DND-41 (cell line): Measurements from ENCODE around the gene HMG20B.
"Not testable (repeated sequence)": the region's sequence is repeated elsewhere in the genome, so short reads cannot be mapped to it uniquely, and the experiment has no call there.

Experiments used
- ATAC-seq: fragments of 200-7000 bp; cut with Tn5 transposase; 3 replicates; pipeline ENCODE4 v1.9.1; 2021; ENCODE audit warnings: low read depth; ENCODE audit not compliant: insufficient read depth
- DNase-seq: peaks from one replicate; pipeline ENCODE4 v3.0.0-alpha.2; 2020
- H2AFZ ChIP-seq: 2 replicates; pipeline ENCODE4 v1.6.0; 2012; ENCODE audit warnings: low read depth, low read length
- H3K27ac ChIP-seq: 2 replicates; pipeline ENCODE4 v1.5.1; 2012; ENCODE audit warnings: low read length, inconsistent platforms
- H3K27me3 ChIP-seq: fragments of 200-600 bp; sonication (generic); 2 replicates; pipeline ENCODE4 v1.6.0; 2012; ENCODE audit warnings: low read length, mild to moderate bottlenecking, inconsistent platforms; ENCODE audit not compliant: insufficient read depth, poor library complexity
- H3K36me3 ChIP-seq: 2 replicates; pipeline ENCODE4 v1.5.1; 2012; ENCODE audit warnings: low read length, inconsistent platforms; ENCODE audit not compliant: insufficient read depth
- H3K4me1 ChIP-seq: 2 replicates; pipeline ENCODE4 v1.5.1; 2012; ENCODE audit warnings: mild to moderate bottlenecking, low read length; ENCODE audit not compliant: insufficient read depth
- H3K4me2 ChIP-seq: 2 replicates; pipeline ENCODE4 v1.6.0; 2012; ENCODE audit warnings: mild to moderate bottlenecking, moderate library complexity, low read length, inconsistent platforms; ENCODE audit not compliant: insufficient read depth
- H3K4me3 ChIP-seq, 2 experiments: fragments of 200-600 bp in 1 of 2; shearing (Covaris generic) in 1 of 2; 2 replicates each; pipeline ENCODE4 v1.5.1; 2012 to 2016; ENCODE audit warnings: inconsistent platforms in 2 of 2, low read length in 2 of 2, mild to moderate bottlenecking in 2 of 2, low read depth in 1 of 2, moderate library complexity in 1 of 2
- H3K79me2 ChIP-seq: 2 replicates; pipeline ENCODE4 v1.6.0; 2012; ENCODE audit warnings: low read length, inconsistent platforms; ENCODE audit not compliant: insufficient read depth
- H3K9ac ChIP-seq: 2 replicates; pipeline ENCODE4 v1.6.0; 2012; ENCODE audit warnings: low read depth, mild to moderate bottlenecking, inconsistent platforms, low read length, moderate library complexity
- H3K9me3 ChIP-seq: 2 replicates; pipeline ENCODE4 v1.5.1; 2012; ENCODE audit warnings: low read length, moderate library complexity, mild to moderate bottlenecking, inconsistent platforms; ENCODE audit not compliant: insufficient read depth, severe bottlenecking
- H4K20me1 ChIP-seq: 2 replicates; pipeline ENCODE4 v1.6.0; 2012; ENCODE audit warnings: low read length; ENCODE audit not compliant: insufficient read depth
- CTCF ChIP-seq: IDR thresholded peaks from 2 replicates; pipeline ENCODE4 v1.5.1; 2012; ENCODE audit warnings: borderline replicate concordance, low read length, moderate library complexity, mild to moderate bottlenecking; ENCODE audit not compliant: poor library complexity, severe bottlenecking; ENCODE audit errors: extremely low read depth
- EZH2 ChIP-seq: IDR thresholded peaks from 3 replicates; pipeline ENCODE4 v1.6.1; 2012; ENCODE audit warnings: borderline replicate concordance, low read depth, mild to moderate bottlenecking, moderate library complexity, low read length, inconsistent platforms; ENCODE audit not compliant: severe bottlenecking

Gene HMG20B

GRCh38 chr19:3580156-3580934 is 7.6 kb downstream of the HMG20B start:
- no peaks in the 10 kb centered on the region for H3K4me1 ChIP-seq

GRCh38 chr19:3581792-3582191 is 9.0 kb downstream of the HMG20B start:
- H3K27me3 ChIP-seq, H3K36me3 ChIP-seq, H3K4me1 ChIP-seq, ATAC-seq, DNase-seq, H3K79me2 ChIP-seq, H4K20me1 ChIP-seq, H2AFZ ChIP-seq, H3K4me2 ChIP-seq, H3K9me3 ChIP-seq, H3K27ac ChIP-seq, H3K9ac ChIP-seq, H3K4me3 ChIP-seq: not testable (repeated sequence)

More at GRCh38 chr19:3580156-3580934, 7.6 kb downstream of the HMG20B start:
- H3K9me3 ChIP-seq, result no peaks in the 10 kb centered on the region
- H3K27me3 ChIP-seq, result no peaks in the 10 kb centered on the region
- H3K9ac ChIP-seq, result no peak overlapping the region
- no peak overlapping the region for H3K27ac ChIP-seq
- H3K4me2 ChIP-seq, result no peak overlapping the region
- no peaks in the 10 kb centered on the region for H3K79me2 ChIP-seq
- H4K20me1 ChIP-seq, result 0 out of 2 replicates have a peak, but pooled peaks cover 1% of the 10 kb centered on the region
- no peak overlapping the region for H2AFZ ChIP-seq
- H3K4me3 ChIP-seq, result no peak overlapping the region
- DNase-seq (no peak), ATAC-seq (no peak)
- H3K36me3 ChIP-seq, result peaks cover 13% of the 10 kb centered on the region
- TF ChIP-seq EZH2 (no peak), CTCF (no peak)

GRCh38 chr19:3584036-3584802 is 11.5 kb downstream of the HMG20B start:
- H3K4me3 ChIP-seq, H3K27ac ChIP-seq, H3K9ac ChIP-seq, H2AFZ ChIP-seq, H4K20me1 ChIP-seq, H3K27me3 ChIP-seq, H3K36me3 ChIP-seq, H3K4me1 ChIP-seq, H3K79me2 ChIP-seq, ATAC-seq, DNase-seq, H3K9me3 ChIP-seq, H3K4me2 ChIP-seq: not testable (repeated sequence)

- ATAC-seq (no peak), DNase-seq (no peak)
- no peak within 1 kb of the TSS for H3K9ac ChIP-seq
- H3K4me2 ChIP-seq, result no peak within 1 kb of the TSS
- no peaks in the 10 kb centered on the region for H3K4me1 ChIP-seq
- H3K9me3 ChIP-seq, result no peaks in the 10 kb centered on the region
- H3K79me2 ChIP-seq, result no peaks in the 10 kb centered on the region
- no peak within 1 kb of the TSS for H2AFZ ChIP-seq
- no peak within 1 kb of the TSS for H3K4me3 ChIP-seq
- no peaks in the 10 kb centered on the region for H3K27me3 ChIP-seq
- no peak within 1 kb of the TSS for H3K27ac ChIP-seq
- TF ChIP-seq EZH2, result no peak
- no peak for TF ChIP-seq CTCF
- no peaks in the 10 kb centered on the region for H3K36me3 ChIP-seq
- H4K20me1 ChIP-seq, result no peaks in the 10 kb centered on the region
Observed at GRCh38 chr19:3585301-3586126, 12.8 kb downstream of the HMG20B start, which contains the start of gene GIPC3. Gene GIPC3 (plus strand): TSS chr19:3585478. CDS start chr19:3585598, 120 bp downstream.
